Measurements from ENCODE around the gene CARD16.
"Not testable (repeated sequence)": the region's sequence is repeated elsewhere in the genome, so short reads cannot be mapped to it uniquely, and the experiment has no call there.

Gene CARD16

DNA sequence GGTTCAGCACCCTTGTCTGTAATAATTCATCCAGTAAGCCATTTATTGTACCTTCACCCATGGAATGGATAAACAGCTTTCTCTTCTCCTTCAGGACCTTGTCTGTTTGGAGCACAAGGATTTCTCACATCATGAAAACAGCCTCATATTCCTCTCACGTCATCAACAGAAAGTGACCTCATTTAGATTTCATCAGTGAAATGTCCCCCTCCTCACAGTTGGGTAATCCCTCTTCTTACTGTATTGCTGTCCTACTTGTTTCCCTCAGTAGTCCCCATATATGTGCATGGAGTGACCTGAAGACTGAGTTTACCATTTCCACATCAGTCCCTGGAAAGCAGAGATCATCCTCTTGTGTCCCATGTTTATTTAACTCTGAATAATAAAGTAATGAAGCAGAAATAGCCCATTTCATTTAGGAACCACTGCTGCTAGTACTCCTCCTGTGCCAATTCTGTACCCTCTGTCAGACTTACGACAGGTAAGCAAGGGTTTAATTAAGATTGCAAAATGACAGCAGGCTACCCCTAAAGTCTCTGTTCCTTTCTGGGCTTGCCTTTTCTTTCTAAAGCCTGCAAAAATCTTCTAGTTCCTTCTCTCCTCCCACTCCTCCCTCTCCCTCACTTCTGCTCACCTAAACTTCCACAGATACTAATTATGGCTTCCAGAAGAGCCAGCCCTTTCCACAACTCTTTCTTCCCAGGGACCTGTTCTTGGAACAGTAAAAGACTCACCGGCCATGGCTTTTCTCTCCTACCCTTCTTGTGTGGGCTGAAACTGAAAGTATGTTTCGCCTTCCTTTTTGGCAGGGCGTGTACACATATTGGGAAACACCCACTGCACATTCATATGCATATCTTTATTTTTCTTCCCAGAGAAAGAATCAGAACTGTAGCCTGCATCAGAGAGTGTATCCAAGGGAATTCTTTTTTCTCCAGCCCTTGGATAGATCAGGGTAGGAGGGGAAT, at the start of gene CARD16:
CARD16 (minus strand) TSS at position 779 of the 968 bp plus-strand sequence; CDS start at position 741, 38 bp downstream.
- peak; percentile 37 for DNase-seq

DNA sequence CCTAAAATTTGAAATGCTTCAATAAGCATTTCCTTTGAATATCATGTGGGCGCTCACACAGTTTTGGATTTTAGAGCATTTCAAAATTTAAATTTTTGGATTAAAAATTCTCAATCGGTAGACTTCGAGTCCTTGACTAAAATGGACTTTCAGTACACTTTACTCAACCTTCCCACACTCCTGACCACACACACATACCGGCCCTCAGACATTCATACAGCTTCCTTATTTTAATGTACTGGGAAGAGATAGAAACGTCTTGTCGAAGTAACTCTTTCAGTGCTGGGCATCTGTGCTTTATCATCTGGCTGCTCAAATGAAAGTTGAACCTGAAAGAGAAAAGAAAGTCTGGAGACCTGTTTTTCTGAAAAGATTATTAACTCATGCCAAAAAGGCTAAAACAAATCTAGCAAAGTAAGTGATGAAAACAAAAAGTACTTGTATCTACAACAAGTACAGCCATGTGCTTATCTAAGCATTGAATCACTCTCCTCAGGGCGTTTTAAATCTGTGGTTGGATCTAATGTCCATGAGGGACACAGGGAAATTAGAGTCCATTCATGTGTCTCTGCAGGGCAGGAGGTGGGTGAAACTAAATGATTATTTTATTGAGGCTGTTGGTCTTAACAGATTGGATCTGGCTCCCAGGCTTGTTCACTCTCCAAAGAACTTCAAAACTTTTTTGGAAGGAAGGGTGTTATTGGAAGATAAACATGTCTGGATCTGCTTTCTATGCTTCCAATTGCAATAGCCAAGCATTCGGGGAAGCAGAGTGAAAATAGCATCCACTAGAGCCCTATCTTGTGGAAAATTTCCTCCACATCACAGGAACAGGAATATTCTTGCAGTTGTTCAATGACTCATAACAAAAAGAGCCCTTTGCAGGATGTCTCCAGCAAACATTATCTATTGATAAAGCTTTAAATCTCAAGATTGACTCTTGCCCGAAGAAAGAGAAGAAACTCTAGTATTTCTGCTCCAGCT, 47.4 kb upstream of the CARD16 start:
- DNase-seq = no peak

DNA sequence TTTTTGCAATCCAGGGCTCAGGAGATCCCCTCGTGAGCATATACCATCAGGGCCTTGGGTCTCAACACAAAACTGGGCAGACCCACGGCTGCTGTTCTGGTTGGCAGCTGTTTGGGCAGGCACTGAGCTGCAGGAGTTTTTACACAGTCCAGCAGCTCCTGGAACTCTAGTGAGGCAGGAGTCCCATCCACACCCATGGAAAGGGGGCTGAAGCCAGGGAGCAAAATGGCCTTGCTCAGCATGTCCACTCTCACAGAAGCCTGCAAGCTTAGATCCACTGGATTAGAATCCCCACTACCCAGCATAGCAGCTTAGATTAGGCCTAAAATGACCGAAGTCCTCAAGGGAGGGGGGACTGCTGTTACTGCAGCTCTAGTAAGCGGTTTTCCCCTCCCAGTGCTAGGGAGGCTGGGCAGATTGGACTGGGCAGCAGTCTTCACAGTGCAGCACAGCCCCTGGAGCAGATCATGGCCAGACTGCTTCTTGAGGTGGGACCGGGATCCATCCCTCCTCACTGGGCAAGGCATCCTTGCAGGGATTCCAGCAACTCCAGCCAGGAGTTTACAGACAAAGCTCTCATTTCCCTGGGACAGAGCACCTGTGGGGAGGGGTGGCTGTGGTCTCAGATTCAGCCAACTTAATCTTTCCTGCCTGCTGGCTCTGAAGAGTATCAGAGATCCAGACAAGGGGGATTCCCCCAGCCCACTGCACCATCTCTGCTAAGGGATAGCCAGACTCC, 36.4 kb upstream of the CARD16 start:
- DNase-seq = no peak

DNA sequence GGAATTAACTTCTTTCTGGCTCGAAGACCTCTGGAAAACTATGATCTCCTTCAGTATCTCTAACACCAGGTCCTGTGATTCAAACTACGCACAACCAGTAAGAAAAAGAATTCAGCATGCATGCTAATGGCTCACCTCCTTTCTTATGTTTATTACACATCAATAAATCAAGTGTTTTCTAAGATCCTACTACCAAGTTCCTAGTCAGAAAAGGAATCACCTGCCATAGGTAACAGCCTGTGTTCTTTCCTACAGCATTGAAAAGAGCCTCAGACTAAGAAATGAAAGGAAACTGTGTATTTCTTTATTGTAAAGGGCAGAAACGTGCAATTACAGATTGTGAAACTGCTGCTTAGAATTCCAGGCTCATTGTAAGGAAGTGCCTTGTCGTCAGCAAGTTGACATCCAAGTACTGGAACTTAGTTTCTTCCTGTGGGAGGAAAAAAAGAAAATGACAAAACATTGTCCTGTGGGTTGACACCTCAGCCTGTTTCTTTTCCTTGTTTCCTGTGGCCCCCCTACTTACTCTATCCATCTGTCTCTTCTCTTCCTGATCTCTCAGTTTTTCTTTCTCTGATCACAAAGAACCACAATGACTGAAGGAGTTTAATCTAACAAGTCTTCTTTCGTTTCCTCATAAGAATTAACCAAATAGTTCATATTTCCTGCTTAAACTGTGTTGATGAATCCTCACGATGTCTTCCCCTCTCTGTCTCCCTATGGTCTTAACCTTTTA, 35.2 kb upstream of the CARD16 start:
- DNase-seq = not testable (repeated sequence)

DNA sequence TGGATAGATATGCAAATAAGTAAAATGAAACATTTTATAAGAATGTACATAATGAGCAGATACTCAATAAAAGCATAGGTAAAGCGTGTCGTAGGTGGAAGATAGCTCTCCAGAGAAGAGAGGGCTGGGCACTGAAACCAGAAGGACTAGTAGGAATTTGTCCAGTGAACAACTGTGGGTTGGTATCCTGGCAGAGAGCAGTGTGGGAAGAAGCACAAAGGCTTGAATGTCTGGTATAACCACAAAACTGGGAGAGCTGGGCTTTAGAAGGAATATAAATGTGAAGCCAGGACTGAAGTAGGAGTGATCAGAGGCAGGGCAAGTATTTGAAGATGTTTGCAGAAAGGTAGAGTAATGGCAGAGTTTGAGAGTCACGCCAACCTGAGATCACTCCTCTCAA, 33.1 kb upstream of the CARD16 start:
- no peak for DNase-seq

DNA sequence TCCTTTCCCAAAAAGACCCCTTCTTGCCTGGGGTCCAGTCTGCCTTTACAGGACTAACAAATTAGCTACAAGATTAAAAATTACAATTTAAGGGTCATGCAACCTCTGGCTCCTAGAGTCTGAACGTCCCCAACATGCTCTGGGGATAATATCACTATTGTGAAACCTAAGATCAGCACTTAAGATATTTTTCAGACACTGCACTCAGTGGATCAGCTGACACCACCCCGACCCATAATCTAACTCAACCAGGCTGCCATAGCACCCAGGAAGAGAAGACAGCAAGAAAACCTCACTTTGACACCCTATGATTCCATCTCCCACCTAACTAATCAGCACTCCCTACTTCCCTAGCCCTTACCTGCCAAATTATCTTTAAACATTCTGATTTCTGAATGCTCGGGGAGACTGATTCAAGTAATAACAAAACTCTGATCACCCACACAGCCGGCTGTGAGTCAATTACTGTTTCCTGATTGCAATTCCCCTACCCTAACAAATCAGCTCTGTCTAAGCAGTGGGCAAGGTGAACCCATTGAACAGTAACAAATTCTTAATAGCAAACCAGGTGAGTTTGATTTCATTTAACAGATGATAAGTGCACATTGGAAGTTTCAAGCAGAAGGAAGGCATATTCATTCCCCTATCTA, 32.1 kb upstream of the CARD16 start:
- not testable (repeated sequence) for DNase-seq

DNA sequence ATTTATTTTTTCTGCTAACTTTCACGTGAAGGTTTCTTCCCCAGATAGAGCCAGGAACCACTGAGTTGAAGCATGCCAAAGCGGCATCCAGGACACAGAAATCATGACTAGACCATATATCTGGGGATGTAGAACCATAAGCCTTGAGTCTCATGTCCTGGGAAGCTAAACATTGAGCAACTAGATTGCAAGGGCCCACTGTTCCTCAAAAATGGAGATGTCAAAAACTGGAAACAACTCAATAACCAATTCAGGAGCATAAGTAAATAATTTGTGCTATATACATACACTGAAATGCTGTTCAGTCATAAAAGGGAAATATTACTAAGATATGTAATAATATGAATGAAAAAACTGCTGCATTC, 29.0 kb upstream of the CARD16 start:
- no peak for DNase-seq

DNA sequence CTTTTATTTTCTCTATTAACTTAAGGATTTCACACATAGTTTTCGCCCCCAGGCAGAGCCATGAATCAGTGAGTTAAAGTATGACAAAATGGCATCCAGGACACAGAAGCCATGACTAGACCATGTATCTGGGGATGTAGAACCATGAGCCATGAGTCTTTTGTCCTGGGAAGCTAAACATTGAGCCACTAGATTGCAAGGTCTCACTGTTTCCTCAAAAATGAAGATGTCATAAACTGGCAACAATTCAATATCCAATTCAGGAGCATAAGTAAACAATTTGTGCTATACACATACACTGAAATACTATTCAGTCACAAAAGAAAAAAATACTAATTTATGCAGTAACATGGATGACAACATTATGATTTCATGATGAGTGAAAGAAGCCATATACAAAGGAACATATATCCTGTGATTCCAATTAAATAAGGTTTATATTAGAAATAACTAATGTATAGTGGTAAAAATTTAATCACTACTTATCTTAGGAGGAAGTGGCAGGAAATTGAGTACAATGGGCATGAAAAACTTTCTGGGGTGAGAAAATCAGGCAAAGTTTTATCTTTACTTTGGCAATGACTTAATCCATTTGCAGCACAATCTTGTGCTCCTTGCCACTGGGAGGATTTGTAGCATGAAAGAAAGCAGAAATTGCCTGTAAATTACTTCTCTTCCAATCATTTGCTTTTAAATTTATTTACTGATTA, 28.5 kb upstream of the CARD16 start:
- DNase-seq = no peak

DNA sequence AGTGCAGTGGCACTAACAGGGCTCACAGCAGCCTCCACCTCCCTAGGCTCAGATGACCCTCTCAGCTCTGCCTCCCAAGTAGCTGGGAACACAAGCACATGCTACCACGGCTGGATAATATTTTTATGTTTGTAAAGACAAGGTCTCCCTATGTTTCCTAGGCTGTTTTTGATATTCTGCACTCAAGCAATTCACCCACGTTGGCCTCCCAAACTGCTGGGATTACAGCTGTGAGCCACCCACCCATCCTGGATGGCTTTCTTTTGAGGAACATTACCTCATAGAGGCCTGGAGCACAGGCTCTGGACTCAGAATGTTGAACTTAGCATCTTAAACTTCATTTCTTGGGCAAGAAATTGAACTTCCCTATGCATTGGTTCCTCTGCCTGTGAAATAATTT, 26.9 kb upstream of the CARD16 start:
- DNase-seq = not testable (repeated sequence)

DNA sequence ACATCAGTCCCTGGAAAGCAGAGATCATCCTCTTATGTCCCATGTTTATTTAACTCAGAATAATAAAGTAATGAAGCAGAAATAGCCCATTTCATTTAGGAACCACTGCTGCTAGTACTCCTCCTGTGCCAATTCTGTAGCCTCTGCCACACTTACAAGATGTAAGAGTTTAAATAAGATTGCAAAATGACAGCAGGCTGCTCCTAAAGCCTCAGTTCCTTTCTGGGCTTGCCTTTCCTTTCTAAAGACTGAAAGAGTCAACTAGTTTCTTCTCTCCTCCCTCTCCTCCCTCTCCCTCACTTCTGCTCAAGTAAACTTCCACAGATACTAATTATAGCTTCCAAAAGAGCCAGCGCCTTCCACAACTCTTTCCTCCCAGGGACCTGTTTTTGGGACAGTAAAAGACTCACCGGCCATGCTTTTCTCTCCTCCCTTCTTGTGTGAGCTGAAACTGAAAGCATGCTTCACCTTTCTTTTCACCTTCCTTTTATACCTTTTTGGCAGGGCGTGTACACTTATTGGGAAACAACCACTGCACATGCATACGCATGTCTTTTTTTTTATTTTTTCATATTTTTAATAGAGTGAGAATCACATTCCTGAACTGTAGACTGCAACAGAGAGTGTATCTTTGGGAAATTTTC, 26.1 kb upstream of the CARD16 start:
- no peak for DNase-seq

DNA sequence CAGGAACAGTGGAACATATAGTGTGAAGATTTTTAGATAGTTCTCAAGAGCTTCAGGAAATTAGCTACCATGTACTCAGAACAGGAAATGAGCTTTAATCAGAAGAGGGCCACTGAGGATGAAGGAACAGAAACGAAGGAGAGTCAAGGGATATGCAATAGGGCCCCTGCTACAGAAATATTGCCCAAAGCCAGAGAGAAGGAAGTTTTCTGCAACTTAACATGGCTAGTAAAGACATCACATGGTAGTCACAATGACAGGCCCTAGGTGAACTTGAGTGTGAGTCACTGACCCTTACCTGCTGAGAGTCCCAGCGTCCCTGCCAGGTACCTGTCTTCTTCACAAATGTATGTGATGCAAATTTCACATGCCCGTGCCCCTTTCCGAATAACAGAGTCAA, 25.2 kb upstream of the CARD16 start:
- no peak for DNase-seq

DNA sequence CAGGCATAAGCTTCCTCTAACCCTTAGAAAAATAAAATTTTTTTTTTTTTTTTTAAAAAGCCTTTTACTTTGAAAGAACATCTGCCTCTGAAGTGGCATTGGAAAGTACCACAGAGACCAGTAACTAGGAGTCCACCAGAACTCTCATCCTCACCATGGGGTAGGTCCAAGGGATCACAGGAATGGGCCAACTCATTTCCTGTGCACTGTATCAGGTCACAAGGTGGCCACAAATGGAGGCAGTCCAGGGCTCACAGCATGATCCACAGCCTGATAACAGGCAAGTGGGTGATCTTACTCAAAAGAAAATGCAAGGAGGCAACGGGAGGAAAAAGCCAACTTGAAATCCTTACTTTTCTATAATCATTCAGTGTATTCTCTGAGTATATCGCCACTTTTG, 24.6 kb upstream of the CARD16 start:
- DNase-seq = not testable (repeated sequence)

DNA sequence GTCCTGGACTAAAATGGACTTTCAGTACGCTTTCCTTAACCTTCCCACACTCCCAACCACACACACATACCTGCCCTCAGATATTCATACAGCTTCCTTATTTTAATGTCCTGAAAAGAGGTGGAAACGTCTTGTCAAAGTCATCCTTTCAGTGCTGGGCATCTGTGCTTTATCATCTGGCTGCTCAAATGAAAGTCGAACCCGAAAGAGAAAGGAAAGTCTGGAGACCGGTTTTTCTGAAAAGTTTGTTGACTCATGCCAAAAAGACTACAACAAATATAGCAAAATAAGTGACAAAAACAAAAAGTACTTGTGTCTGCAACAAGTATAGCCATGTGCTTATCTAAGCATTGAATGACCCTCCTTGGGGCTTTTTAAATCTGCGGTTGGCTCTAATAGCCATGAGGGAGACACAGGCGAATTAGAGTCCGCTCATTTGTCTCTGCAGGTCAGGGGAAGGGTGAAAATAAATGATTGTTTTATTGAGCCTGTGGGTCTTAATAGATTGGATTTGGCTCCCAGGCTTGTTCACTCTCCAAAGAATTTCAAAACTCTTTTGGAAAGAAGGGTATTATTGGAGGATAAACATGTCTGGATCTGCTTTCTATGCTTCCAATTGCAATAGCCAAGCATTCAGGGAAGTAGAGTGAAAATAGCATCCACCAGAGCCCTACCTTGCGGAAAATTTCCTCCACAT, 18.3 kb upstream of the CARD16 start:
- not testable (repeated sequence) for DNase-seq

DNA sequence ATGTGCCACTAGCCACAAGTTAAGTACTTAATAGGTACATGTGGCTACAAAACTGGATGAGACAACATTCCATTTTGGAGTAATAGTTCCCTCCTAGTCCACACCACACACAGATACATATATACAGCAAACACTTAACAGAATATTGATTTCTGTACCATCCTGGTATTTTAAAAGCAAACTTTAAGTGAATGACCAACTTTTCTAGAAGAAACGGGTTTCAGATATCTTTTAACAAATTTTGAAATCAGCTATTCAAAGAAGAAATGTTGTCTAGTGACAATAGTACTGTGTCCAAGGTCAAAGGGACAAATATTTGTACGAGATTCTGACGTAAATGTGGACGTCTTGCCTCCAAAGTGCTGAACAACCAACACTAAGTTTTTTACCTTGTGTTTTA, 12.3 kb upstream of the CARD16 start:
- no peak for DNase-seq

DNA sequence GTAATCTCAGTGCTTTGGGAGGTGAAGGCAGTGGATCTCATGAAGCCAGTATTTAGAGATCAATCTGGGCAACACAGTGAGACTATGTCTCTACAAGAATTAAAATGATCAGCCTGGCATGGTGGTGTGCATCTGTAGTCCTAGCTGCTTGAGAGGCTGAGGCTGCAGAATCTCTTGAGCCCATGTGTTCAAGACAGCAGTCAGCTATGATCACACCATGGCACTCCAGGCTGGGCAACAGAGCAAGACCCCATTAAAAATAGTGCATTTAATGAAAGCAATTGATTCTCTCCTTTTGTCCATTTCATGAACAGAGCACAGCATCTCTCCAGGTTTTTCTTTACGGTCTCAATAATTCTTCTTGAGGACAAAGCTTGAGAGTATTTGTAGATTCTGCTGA, 11.3 kb upstream of the CARD16 start:
- no peak for DNase-seq

DNA sequence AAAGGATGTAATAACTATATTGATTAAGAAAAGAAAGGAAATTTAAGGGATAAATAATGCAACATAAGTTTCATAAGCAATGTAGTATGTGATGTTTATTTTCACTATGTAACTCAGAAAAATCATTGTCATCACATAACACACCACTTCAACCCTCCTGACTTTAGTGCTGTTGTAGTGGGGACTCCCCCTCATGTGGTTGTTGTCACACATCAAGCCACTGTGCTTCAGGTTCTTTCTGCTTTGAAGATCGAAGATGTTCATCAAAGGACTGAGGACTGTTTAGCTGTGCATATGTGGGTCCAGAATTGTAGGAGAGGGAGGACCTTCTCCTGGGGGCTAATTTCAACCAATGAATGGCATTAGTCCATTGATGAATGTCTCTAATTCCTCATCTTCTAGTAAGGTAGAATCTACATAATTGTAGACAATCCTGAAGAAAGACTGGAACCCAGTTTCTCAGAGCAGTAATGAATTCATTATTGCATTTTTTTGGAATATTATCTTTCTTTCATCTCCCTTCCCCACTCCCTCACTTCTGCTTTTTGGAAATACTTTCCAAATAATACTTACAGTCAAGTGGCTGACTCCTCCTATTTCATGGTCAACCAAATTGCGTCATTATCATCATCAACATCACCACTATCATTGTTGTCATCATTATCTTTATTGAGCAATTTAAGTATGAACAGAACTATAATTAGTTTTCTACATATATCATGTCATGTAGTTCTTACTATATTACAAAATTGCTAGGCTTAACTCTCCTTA, 9.8 kb upstream of the CARD16 start:
- no peak for DNase-seq

DNA sequence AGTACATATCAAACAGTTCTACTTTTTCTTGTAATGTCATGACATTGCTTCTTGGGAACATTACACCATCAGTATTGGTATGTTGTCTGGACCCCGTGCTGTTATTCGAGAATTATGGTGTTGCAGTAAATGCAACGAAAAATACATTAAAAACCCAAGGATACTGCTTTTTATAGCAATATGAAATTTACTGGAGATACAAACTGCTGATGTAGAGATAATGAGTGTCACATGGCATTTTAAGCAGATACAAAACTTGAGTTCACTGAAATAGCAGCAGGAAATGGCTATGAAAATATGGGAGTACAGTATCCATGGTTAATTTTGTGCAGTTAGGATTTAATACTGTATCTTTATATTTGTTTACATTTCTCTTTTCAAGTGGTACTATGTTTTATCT, 7.4 kb upstream of the CARD16 start:
- DNase-seq = no peak

DNA sequence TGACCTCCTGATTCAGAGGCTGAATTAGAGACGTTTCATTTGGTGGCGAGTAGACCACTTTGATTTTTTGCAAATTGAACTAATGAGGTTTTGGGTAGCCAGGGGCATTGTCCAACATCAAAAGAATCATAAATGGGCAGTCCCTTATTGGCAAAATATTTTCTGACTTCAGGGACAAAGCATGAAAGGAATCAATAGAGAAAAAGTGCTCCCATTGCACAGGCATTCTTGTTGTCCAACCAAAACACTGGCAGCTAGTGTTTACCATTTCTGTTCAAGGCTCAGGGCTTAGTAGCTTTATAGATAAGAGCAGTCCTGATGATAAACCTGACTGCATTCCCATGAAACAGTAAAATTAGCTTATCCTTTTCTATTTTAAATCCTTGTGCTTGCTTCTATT, 6.4 kb upstream of the CARD16 start:
- DNase-seq = no peak

DNA sequence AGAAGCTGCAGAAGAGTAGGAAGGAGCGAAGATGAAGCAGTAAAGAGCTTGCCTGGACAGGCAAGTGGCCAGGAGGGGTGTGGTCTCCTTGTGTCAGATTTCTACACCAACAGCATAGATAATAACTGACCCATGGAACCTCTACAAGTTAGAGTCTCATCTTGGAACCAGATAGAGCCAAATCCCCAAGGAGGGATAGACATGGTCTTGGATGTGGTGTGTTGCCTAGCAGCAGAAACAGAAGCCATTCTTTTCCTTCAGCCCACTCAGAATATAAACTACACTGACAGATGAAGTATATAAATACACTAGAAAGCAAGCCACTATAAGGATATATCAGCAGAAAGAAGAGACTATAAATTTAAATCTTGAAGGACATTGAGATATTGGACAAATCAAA, 4.3 kb upstream of the CARD16 start:
- no peak for DNase-seq
